B cell (primary cell): ENCODE measurements around the gene HEYL. TPM values are rescaled to one million over a fixed set of nuclear protein-coding genes. Genes with fewer than 3 reads are reported as not detected.

Source experiments
- ATAC-seq: fragments of 200-7000 bp; cut with Tn5 transposase; one replicate; pipeline ENCODE4 v1.10.0; 2021; ENCODE audit warnings: low read depth, mild to moderate bottlenecking, moderate number of reproducible peaks, moderate library complexity
- CTCF ChIA-PET: fragments of 350-600 bp; sonication (Branson Sonifier 250); formaldehyde crosslinking; loops from one replicate; lab custom pipeline; 2021; ENCODE audit warnings: antibody characterized with exemption, inconsistent platforms; lab: Charles Lee
- POLR2A ChIA-PET: fragments of 350-600 bp; sonication (Branson Sonifier 250); formaldehyde crosslinking; loops from one replicate; lab custom pipeline; 2021; ENCODE audit warnings: antibody characterized with exemption; lab: Charles Lee
- DNase-seq: peaks from one replicate; pipeline ENCODE4 v3.0.0; 2013
- H2AFZ ChIP-seq: 2 replicates; pipeline ENCODE4 v1.6.1; 2012; ENCODE audit warnings: mild to moderate bottlenecking, low read depth, low read length; ENCODE audit not compliant: insufficient read depth, poor library complexity, severe bottlenecking
- H3K27ac ChIP-seq, 2 donors: 1 replicate in 1 of 2; 2 replicates in 1 of 2; pipeline ENCODE4 v1.5.1; 2012 to 2013; ENCODE audit warnings: low read length in 2 of 2, mild to moderate bottlenecking in 2 of 2, moderate library complexity in 1 of 2
- H3K27me3 ChIP-seq, 4 experiments: fragments of 200-600 bp in 1 of 4; sonication (generic) in 1 of 4; replicated peaks in 1 of 4; 1 replicate in 2 of 4; 2 replicates in 2 of 4; pipeline versions ENCODE4 v1.6.1 to v1.7.0; 2013 to 2016; ENCODE audit warnings: low read length in 3 of 4, mild to moderate bottlenecking in 2 of 4, mixed read lengths in 1 of 4, moderate library complexity in 1 of 4; ENCODE audit not compliant: insufficient read depth in 4 of 4, control insufficient read depth in 3 of 4; ENCODE audit errors: control extremely low read depth in 1 of 4
- H3K36me3 ChIP-seq, 2 experiments: replicated peaks in 1 of 2; 1 replicate in 1 of 2; 2 replicates in 1 of 2; pipeline versions ENCODE4 v1.6.1 to v1.7.1; 2013; ENCODE audit warnings: low read length in 1 of 2; ENCODE audit not compliant: insufficient read depth in 2 of 2, control insufficient read depth in 1 of 2; ENCODE audit errors: control extremely low read depth in 1 of 2, extremely low read depth in 1 of 2
- H3K4me1 ChIP-seq, 2 donors: fragments of 200-600 bp in 1 of 2; sonication (generic) in 1 of 2; 1 replicate in 1 of 2; 2 replicates in 1 of 2; pipeline versions ENCODE4 v1.5.1 to v1.6.1; 2013 to 2017; ENCODE audit warnings: low read length in 2 of 2; ENCODE audit not compliant: control insufficient read depth in 2 of 2, insufficient read depth in 2 of 2
- H3K4me2 ChIP-seq: replicated peaks from 2 replicates; pipeline ENCODE3; 2012; ENCODE audit warnings: mild to moderate bottlenecking, low read depth, low read length; ENCODE audit not compliant: poor library complexity, severe bottlenecking
- H3K4me3 ChIP-seq, 5 experiments: fragments of 200-600 bp in 1 of 5; sonication (generic) in 1 of 5; 1 replicate in 3 of 5; 2 replicates in 2 of 5; pipeline versions ENCODE4 v1.5.1 to v1.7.0; 2011 to 2016; ENCODE audit warnings: low read length in 4 of 5, mild to moderate bottlenecking in 4 of 5, low read depth in 2 of 5, control low read depth in 1 of 5, moderate library complexity in 1 of 5; ENCODE audit not compliant: insufficient read depth in 1 of 5; ENCODE audit errors: control extremely low read depth in 1 of 5, extremely low read depth in 1 of 5
- H3K79me2 ChIP-seq: fragments of 200-600 bp; sonication (generic); one replicate; pipeline ENCODE4 v1.6.0; 2016; ENCODE audit warnings: low read length; ENCODE audit not compliant: control insufficient read depth, insufficient read depth
- H3K9ac ChIP-seq: fragments of 200-600 bp; sonication (generic); 2 replicates; pipeline ENCODE4 v1.6.1; 2017; ENCODE audit warnings: mild to moderate bottlenecking, low read length, moderate library complexity
- H3K9me3 ChIP-seq, 3 donors: one replicate each; pipeline versions ENCODE4 v1.6.1 to v1.7.1; 2013; ENCODE audit warnings: low read length in 2 of 3; ENCODE audit not compliant: control insufficient read depth in 2 of 3, insufficient read depth in 1 of 3; ENCODE audit errors: control extremely low read depth in 1 of 3
- H4K20me1 ChIP-seq: 2 replicates; pipeline ENCODE4 v1.6.0; 2012; ENCODE audit warnings: mild to moderate bottlenecking, low read length; ENCODE audit not compliant: insufficient read depth, control insufficient read depth, poor library complexity, severe bottlenecking
- H3K27ac Mint-ChIP-seq: one replicate; pipeline ENCODE4 v1.8.0; 2021; ENCODE audit warnings: mixed read lengths
- H3K27me3 Mint-ChIP-seq: one replicate; pipeline ENCODE4 v1.8.0; 2021; ENCODE audit warnings: mixed read lengths
- H3K4me1 Mint-ChIP-seq: one replicate; pipeline ENCODE4 v1.8.0; 2021; ENCODE audit warnings: mixed read lengths
- H3K4me3 Mint-ChIP-seq: one replicate; pipeline ENCODE4 v1.8.0; 2021; ENCODE audit warnings: mixed read lengths
- H3K9me3 Mint-ChIP-seq: one replicate; pipeline ENCODE4 v1.8.0; 2022; ENCODE audit warnings: mixed read lengths; ENCODE audit not compliant: insufficient read depth
- EZH2 ChIP-seq: IDR thresholded peaks from 2 replicates; pipeline ENCODE4 v1.6.1; 2012; ENCODE audit warnings: borderline replicate concordance, low read depth, mild to moderate bottlenecking, moderate library complexity, low read length; ENCODE audit not compliant: insufficient read depth, poor library complexity, severe bottlenecking
- WGBS: methylation state at CpG from one replicate; pipeline ENCODE4 v1.1.5; 2013; ENCODE audit warnings: missing lambda C conversion rate; ENCODE audit not compliant: insufficient coverage; 5-methylcytosine and 5-hydroxymethylcytosine counted together
- intact Hi-C: fragments of 100-400 bp; cut with micrococcal nuclease; formaldehyde crosslinking; loops from one replicate; pipeline ENCODE4 v1.10.0; 2022
- polyA plus RNA-seq: library from polyadenylated mRNA; depleted of rRNA; stranded (reverse); fragments of >200 nt; gene quantifications from 2 replicates; pipeline ENCODE4 v1.2.3, GENCODE V29; 2012
- total RNA-seq, 2 donors: library from RNA; stranded (reverse); fragments of 120-200 nt in 1 of 2; gene quantifications; 1 replicate in 1 of 2; 2 replicates in 1 of 2; pipeline versions ENCODE4 v1.2.3 to v1.2.4, GENCODE V29; 2013 to 2022
- TF ChIP-seq, protein P1 (sequence below): fragments of 200-600 bp; IDR thresholded peaks from one replicate; pipeline ENCODE4 v1.8.0; 2022; ENCODE audit warnings: antibody characterized with exemption, mild to moderate bottlenecking

Gene HEYL
- total and polyA plus RNA-seq, 2 donors (not counting 1 experiment from before 2014, with no cell fraction given): 0.12 TPM; not detected in 1

DNA sequence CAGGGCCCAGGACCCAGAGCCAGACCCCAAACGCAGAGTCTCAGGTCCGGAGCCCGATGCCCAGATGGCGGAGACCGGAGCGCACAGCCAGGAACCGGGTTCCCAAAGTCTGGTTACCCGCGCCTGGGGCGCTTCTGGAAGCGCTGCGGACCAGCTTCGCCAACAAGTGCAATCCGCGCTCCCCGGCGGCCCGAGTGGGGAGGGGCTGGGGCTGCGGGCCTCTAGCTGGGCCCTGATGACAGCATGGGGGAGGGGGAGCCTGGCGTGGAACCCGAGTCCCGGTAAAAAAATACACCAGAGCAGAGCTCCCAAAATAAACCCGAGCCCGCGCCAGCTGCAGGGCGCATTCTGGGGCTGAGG, 32.0 kb upstream of the HEYL start:
- WGBS: 4% methylated on average over 23 of the region's 26 CpGs
- peak; percentile 27 for TF ChIP-seq EZH2
- TF ChIP-seq, protein P1, sequence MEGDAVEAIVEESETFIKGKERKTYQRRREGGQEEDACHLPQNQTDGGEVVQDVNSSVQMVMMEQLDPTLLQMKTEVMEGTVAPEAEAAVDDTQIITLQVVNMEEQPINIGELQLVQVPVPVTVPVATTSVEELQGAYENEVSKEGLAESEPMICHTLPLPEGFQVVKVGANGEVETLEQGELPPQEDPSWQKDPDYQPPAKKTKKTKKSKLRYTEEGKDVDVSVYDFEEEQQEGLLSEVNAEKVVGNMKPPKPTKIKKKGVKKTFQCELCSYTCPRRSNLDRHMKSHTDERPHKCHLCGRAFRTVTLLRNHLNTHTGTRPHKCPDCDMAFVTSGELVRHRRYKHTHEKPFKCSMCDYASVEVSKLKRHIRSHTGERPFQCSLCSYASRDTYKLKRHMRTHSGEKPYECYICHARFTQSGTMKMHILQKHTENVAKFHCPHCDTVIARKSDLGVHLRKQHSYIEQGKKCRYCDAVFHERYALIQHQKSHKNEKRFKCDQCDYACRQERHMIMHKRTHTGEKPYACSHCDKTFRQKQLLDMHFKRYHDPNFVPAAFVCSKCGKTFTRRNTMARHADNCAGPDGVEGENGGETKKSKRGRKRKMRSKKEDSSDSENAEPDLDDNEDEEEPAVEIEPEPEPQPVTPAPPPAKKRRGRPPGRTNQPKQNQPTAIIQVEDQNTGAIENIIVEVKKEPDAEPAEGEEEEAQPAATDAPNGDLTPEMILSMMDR: no peak
- Histone ChIP-seq H3K27me3 (peaks cover 0 to 46% (median 22%) of the 10 kb centered on the region in 4 experiments), H3K79me2 (no peaks in the 10 kb centered on the region), H4K20me1 (no peaks in the 10 kb centered on the region), H3K36me3 (no peaks in the 10 kb centered on the region), H3K27ac (no peak overlapping the region), H3K4me1 (peaks cover 12 to 20% of the 10 kb centered on the region in 2 donors), H3K4me2 (peak overlapping the region; percentile 79), H3K9ac (peak overlapping the region; percentile 52), H2AFZ (peak overlapping the region; percentile 58), H3K9me3 (no peaks in the 10 kb centered on the region), H3K4me3 (peak overlapping the region in 3 of 5 experiments; percentile 6 to 41 (median 35))
- Mint-ChIP-seq H3K27me3 (peaks cover 48% of the 10 kb centered on the region), H3K4me1 (peaks cover 7% of the 10 kb centered on the region), H3K27ac (no peak overlapping the region), H3K9me3 (no peaks in the 10 kb centered on the region), H3K4me3 (peak overlapping the region; percentile 7)
- POLR2A ChIA-PET: no interaction called here
- CTCF ChIA-PET: interaction anchor here (1.3 to 11.3 kb wide), 3 partner anchors 10 to 60 kb away, joined by 4 to 113 read pairs (median 8); no protein-coding TSS in a partner anchor
- DNase-seq (no peak), ATAC-seq (no peak)
- intact Hi-C loops: no loop called here

DNA sequence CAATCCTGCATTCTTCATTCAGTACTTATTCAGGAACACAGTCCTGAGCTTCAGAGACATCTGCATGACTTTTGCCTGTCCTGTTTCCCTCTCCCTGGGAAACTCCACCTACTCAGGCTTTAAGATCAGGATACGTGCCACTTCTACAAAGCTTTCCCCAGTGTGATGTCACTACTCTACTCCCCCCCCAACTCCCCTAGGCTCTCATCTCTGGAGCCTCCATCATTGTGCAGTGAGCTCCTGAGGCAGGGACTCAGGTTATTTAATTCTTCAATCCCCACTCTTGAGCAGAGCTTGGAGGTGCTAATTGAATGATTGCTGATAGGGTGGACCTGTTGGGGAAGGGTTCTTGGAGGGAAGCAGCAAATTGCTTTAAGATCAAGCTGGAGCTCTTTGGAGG, 31.2 kb upstream of the HEYL start:
- DNase-seq (no peak), ATAC-seq (no peak)
- Mint-ChIP-seq H3K27me3 (peaks cover 48% of the 10 kb centered on the region), H3K4me1 (peaks cover 7% of the 10 kb centered on the region), H3K27ac (no peak overlapping the region), H3K4me3 (no peak overlapping the region), H3K9me3 (no peaks in the 10 kb centered on the region)
- Histone ChIP-seq H3K9ac (no peak overlapping the region), H3K4me3 (no peak overlapping the region), H3K4me2 (no peak overlapping the region), H3K27ac (no peak overlapping the region), H3K4me1 (peaks cover 12 to 20% of the 10 kb centered on the region in 2 donors), H3K9me3 (no peaks in the 10 kb centered on the region), H2AFZ (no peak overlapping the region), H4K20me1 (no peaks in the 10 kb centered on the region), H3K27me3 (peaks cover 0 to 48% (median 22%) of the 10 kb centered on the region in 4 experiments), H3K79me2 (no peaks in the 10 kb centered on the region), H3K36me3 (no peaks in the 10 kb centered on the region)
- ChIA-PET POLR2A (no interaction called here), CTCF (interaction anchor here (0.6 to 11.3 kb wide), 6 partner anchors 11 to 129 kb away, joined by 3 to 113 read pairs (median 5); no protein-coding TSS in a partner anchor)
- WGBS: 100% methylated on average over 1 of the region's 1 CpG
- intact Hi-C loops: no loop called here
- TF ChIP-seq EZH2: no peak
- TF ChIP-seq, protein P1: no peak
